SH-SY5Y (cell line): ENCODE measurements around the gene PTPRM.

Source experiments
- GATA2 ChIP-seq: IDR thresholded peaks from 2 replicates; pipeline ENCODE4 v1.6.1; 2011; ENCODE audit warnings: mild to moderate bottlenecking, low read depth, low read length
- GATA3 ChIP-seq: IDR thresholded peaks from 2 replicates; pipeline ENCODE4 v1.6.1; 2011; ENCODE audit warnings: low read depth, mild to moderate bottlenecking, low read length, moderate library complexity

The PTPRM gene

DNA sequence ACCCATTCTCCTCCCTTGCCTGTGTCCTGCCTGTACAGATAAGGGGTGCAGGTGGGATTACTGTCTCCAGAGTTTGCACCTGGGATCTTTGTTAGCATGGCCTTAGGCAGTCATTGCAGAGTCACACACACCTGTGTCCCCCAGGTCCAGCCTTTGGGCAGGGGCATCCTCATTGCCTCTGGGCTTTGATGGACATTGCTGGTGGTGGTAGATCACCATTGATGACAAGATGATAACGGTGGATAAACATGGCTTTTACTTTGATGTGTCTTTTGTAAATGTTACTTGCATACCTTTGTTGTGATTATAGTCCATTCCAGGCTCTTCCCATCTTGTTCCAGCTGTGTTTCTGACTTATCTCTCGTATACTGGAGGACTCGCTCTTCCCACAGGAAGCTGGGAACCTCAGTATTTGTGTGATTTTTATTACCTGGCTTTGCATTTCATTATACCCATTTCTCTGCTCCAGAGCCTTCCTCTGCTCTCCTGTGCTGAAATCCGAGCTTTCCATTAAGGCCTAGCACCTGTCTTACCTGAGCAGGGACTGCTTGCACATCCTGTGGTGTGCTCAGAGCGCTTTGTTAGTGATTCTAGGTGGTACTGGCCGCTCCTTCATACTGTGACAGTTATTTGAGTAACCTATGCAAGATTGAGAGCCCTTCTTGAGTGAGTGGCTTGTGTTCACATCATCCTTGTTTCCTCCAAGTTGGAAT is 79.2 kb downstream of the PTPRM start:
- TF ChIP-seq GATA2 (no peak), GATA3 (no peak)

DNA sequence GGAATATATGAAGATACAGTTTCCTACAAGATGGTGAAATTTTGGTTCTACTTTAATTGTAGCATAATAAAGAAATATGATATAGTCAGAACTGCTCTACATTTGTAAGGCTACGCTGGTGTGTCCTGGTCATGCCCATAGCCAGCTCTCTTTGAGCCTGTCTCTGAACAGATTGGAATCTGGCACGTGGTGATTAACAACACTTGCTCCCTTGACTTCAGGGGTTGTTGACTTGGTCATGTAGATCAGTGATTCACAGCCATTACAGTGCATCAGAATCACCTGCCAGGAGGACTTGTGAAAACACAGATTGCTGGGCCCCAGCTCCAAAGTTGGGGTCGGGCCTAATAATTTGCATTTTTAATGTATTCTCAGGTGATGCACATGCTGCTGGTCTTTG is 80.4 kb downstream of the PTPRM start:
- TF ChIP-seq GATA2 (no peak), GATA3 (no peak)

DNA sequence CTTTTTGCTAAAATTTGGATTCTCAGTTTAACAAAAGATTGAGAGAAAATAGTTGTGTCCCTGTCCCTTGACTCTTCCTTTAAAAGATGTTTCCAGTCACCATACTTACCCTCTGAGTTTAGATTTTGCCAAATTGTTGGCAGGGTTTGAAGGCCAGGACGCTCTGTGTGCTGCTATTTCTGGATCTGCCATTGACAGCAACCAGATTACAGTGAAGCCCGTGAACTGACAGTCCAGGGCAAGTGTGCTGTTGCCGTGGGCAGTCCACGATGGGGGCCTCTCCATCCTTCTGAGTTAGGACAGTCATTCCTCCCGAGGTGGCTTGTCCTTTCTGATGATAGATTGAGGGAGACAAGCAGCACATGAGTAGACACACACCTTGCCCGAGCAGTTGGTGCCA is 89.9 kb downstream of the PTPRM start:
- TF ChIP-seq GATA2 (no peak), GATA3 (no peak)

DNA sequence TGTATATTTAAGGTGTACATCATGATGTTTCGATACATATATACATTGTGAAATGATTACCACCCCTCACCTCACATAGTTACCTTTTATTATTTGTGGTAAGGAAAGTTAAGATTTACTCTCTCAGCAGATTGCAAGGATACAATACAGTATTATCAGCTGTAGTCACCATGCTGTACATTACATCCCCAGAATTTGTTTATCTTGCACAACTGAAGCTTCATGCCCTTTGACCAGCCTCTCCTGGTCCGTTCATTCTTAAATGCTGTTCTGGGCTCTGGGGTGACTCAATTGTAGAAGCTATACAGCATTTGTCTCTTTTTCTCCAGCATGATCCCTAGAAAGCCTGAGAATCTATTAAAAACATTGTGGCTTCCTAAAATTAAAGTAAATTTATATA is 90.8 kb downstream of the PTPRM start:
- no peak for TF ChIP-seq GATA2
- TF ChIP-seq GATA3, result no peak

DNA sequence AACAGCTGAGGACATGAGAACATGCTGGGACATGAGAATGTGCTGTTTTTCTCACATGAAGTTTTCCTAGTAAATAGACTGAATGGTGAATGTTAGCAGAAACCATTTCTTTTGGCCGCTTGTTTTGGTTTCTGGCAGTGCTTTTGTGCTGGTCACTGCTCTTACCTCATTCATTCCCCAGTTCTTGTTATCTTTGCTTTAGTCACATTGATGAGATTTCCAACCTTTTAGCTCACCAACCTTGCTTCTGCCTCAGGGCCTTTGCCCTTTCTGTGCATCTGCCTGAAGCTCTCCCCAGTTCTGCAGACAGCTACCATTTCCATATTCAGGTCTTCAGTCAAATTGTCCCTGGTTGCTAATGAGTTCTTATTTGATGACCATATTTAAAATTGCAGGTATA is 91.6 kb downstream of the PTPRM start:
- TF ChIP-seq GATA3, result no peak

DNA sequence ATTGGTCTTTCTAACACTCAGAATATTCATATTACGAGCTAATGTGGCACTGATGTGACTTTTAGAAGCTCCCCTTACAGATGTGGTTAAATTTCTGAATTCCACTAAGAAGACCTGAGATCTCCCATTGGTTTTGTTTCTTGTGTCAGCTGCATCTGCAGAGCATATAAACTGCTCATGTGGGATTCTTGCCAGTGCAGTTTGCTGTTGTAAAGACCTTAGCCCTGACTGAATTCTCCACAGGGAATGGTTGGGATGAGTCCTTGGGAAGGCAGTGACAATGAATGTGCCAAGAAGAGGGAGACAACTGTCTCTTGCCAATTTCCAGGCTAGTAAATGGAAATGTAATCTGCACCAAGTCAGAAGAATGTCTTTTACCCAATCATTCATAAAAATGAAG is 94.1 kb downstream of the PTPRM start:
- TF ChIP-seq GATA2, result no peak
- no peak for TF ChIP-seq GATA3

DNA sequence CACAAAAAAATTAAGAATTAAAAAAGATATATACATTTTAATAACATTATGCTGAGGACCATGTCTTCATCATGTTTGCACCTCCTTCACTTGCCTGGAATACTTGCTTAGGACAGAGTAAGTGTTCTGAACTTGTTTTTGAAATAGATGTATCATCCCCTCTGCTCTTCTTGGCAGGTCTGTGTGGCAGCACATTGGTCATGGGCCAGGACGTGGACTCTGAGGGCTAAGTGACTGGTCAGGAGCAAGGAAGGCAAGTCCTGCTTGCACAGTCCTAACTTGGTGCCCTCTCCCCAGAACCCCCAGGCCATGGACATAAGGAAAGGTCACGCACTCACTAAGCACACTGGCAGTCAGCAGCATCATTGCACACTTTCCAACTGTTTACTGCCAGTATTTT is 95.8 kb downstream of the PTPRM start:
- TF ChIP-seq GATA3 (no peak), GATA2 (no peak)

DNA sequence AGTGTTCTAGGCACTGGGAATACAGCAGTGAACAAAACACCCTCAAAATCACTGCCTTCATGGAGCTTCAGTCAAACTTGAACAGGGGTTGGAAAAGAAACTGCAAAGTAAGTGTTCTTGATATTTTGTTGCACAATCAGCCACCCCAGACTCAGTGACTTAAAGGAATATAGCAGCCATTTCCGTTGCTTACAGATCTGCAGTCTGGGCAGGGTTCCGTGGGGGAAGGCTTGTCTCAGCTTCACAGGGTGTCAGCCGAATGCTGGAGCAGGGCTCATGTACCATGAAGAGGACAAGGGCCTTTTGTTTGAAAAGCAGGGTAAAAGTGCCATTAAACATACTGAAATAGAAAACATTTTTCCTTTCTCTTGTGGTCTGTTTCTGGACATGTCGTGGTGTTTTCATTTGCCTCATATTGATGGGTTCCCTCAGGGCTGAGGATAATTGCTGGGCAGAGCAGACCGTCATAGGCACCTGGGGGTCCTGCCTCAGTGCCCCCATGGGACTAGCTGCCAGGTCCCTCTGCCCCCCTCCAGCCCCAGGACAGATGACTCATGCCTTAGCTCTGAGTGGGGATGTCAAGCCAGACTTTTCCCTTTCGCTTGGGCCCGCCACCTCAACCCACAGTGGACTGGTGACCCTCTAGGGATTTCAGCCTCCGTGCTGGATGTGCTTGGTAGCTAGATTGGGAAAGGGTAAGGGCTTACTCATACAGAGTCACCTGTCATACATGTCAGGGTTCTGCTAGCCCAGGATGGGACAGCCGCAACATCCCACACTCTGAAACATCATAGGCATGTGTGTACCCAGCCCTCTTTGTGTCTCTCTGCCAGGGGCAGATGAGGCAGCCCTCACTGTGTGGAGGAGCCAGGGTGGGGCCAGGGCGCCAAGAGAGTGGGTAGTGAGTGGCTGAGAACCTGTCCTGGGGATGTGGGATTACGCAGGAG is 96.5 kb downstream of the PTPRM start:
- TF ChIP-seq GATA2 (no peak), GATA3 (no peak)

DNA sequence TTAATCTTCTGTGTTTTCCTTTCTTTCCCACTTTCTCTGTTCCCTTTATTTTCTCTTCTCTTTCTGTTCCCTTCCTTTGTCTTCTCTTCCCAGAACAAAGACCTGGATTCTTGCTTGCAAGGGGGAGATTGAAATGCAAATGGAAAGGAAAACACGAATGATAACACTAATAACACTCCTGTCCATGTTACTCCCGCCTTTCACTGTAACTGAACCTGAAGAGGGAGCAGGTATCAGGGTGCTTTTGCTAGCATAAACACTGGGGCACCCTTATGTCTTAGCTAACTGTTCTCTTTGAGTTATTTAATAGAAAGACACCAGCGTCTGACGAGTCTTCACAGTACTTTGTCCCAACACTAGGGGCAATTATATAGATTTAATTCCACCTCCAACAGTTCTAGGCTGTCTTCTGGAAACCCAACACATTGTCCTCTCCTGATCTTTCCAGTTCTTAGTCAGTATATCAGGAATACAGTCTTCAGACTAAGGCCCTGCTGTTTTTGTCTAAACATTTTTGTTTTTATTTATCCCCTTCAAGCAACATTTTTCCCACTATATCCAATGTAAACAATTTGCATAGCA is 99.2 kb downstream of the PTPRM start:
- no peak for TF ChIP-seq GATA2
- no peak for TF ChIP-seq GATA3

DNA sequence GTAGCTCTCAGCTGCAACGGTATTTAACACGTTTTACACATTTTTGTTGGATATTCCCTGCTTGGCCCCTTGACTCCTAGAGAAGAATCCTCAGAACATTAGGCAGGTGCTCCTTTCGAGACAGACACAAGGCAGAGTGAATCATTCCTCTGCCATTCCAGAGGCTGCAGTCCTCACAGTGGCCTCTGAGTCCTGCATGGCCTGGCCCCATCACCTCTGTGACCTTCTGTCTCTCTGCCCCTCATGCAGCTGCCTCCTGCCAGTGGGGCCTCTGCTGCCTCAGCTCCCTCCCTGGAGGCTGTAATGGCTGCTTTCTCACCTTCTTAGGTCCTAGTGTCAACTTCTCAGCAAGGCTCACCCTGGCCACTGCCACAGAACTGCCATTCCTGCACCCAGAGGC is 101.3 kb downstream of the PTPRM start:
- TF ChIP-seq GATA2, result no peak
- TF ChIP-seq GATA3, result no peak

DNA sequence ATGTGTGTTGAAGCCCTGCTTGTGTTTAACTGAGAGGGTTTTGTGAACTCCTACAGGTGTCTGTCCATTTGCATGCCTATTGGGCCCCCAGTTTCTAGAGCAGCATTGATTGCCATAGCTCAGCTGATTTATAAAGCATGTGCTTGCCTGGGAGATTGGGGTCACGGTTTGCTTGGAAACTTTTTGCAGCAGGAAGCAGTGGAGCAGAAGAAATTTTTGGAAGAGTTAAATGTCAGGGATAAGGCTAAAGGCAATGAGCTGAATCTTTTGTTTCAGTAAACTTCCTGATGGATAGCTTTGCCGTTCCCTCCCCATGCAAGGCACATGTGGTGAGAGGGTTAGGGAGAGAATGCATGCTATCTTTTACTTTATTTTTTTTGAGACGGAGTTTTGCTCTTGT is 102.2 kb downstream of the PTPRM start:
- TF ChIP-seq GATA3 (no peak), GATA2 (no peak)

DNA sequence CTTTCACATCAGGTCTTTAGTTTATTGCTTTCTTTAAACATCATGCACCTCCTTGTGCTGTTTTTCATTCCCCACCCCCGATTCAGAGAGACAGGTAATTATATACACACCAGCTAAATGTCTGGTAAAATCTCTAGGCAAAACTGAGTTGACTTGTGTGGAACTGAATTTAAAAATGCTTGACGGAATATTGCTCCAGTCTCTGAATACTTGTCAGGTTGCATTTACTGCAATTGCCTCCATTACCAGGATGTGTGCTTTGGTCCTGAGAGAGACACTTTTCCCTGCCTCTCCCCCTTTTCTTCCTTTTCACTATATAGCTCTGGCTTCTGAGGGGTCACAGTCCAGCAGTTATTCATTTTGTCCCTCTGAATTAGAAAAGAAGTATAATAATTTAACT is 104.0 kb downstream of the PTPRM start:
- TF ChIP-seq GATA3, result no peak
- TF ChIP-seq GATA2, result no peak

DNA sequence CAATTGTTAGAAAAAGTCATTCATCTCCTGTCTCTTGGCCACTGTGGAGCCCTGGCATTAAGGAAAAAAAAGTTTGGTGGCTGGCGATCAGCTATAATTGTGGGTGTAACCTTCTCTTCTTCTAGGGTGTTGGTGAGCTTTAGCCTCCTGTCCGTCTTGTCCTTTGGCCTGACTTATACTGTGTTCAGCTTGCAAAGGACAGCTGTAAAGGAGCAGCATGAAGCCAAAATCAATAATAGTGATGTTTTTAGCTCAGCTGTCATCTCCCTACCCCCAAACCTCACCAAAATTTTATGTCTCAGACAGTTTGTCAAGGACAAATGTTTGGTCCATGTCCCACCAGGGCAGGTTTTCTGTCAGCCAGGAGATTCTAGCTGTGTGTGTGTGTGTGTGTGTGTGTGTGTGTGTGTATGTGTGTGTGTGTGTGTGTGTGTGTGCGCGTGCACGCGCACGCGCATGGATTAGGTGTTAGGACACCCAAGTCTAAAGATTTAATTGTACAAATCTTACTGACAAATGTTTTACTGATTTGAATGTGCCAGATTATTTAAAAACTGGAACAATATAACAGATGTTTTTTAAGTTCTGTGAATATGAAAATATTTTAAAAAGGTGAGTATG is 109.2 kb downstream of the PTPRM start:
- no peak for TF ChIP-seq GATA2
- TF ChIP-seq GATA3, result no peak

DNA sequence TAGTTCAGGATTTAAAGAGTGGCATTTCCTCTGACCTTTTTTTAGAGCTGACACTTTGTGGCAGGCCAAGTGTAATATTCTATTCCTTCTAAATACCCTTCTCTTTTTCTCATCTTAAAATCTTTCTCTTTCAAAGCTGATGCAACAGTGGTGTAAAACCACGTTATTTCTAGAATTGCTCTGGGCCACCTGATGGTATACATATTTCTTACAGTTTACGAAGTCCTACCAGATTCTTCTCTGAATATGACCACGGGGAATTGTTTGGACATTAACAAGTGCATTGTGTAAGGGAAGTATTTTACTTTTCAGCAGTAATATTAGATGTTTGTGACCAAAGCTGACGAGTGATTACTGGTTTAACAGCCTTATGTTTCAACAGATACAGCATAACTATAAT is 109.9 kb downstream of the PTPRM start:
- TF ChIP-seq GATA2, result no peak
- no peak for TF ChIP-seq GATA3
